ENCODE measurements around the gene CENPV. TPM values are rescaled to one million over a fixed set of nuclear protein-coding genes. Genes with fewer than 3 reads are reported as not detected.

Gene CENPV
- total RNA-seq, 1 donor from 2014 or later, result 91.3 TPM

DNA sequence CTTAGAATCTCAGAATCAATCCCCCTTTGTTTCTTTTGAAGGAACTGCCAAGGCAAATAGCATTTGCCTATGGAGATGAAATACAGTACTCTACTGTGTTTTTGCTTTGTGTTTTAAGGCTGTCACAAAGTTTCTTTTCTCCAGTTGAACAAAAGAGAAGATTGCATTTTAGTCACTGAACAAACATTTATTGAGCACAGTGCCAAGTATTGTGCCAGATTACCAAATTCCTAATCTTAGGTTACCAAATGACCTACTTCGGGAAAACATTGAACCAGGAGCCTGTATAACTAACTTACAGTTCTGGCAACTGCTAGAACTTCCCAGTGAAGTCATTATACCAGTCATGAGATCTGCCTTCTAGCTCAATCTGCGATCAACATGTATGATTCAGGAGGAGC is 24.7 kb upstream of the CENPV start:
- no peak for TF ChIP-seq CTCF (conservative IDR thresholded peaks at IDR 0.05; ENCODE audit: low read depth, low read length)
- DNase-seq (ENCODE audit: low read depth), result no peak
- H3K4me3 ChIP-seq (ENCODE audit: low read depth, low read length), result no peak overlapping the region

DNA sequence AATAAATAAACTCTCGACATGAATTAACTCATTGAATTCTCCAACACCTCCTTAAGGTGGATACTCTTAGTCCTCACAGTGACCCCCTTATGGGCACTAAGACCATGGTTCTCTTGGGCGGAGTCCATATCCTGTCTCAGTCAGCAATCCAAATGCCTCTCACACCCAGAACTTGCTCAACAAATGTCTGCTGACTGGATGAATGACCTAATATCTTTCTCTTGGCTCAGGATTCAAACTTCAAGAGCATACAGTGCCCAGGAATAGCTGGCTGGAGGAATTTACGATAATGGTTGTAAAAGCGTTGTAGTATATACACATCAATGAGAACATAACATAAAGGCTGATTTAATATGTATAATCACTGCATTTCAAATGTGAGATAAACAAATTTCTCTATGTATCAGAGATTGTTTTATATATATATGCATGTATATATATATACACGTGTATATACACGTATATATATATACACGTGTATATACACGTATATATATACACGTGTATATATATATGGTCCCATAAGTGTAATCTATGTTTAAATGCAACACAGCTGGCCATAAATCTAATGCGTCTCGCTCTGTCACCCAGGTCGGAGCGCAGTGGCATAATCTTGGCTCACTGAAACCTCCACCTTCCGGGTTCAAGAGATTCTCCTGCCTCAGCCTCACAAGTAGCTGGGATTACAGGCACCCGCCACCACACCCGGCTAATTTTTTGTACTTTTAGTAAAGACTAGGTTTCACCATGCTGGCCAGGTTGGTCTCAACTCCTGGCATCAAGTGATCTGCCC is 21.1 kb upstream of the CENPV start:
- H3K4me3 ChIP-seq (ENCODE audit: low read depth, low read length), result no peak overlapping the region
- no peak for TF ChIP-seq CTCF (conservative IDR thresholded peaks at IDR 0.05; ENCODE audit: low read depth, low read length)
- DNase-seq (ENCODE audit: low read depth), result no peak

GRCh38 chr17:16371742-16372141 is 18.5 kb upstream of the CENPV start:
- DNase-seq (ENCODE audit: low read depth), result no peak
- TF ChIP-seq CTCF (conservative IDR thresholded peaks at IDR 0.05; ENCODE audit: low read depth, low read length), result no peak
- no peak overlapping the region for H3K4me3 ChIP-seq (ENCODE audit: low read depth, low read length)

GRCh38 chr17:16364625-16365024 is 11.4 kb upstream of the CENPV start:
- no peak for TF ChIP-seq CTCF (conservative IDR thresholded peaks at IDR 0.05; ENCODE audit: low read depth, low read length)
- no peak overlapping the region for H3K4me3 ChIP-seq (ENCODE audit: low read depth, low read length)
- DNase-seq (ENCODE audit: low read depth), result no peak

DNA sequence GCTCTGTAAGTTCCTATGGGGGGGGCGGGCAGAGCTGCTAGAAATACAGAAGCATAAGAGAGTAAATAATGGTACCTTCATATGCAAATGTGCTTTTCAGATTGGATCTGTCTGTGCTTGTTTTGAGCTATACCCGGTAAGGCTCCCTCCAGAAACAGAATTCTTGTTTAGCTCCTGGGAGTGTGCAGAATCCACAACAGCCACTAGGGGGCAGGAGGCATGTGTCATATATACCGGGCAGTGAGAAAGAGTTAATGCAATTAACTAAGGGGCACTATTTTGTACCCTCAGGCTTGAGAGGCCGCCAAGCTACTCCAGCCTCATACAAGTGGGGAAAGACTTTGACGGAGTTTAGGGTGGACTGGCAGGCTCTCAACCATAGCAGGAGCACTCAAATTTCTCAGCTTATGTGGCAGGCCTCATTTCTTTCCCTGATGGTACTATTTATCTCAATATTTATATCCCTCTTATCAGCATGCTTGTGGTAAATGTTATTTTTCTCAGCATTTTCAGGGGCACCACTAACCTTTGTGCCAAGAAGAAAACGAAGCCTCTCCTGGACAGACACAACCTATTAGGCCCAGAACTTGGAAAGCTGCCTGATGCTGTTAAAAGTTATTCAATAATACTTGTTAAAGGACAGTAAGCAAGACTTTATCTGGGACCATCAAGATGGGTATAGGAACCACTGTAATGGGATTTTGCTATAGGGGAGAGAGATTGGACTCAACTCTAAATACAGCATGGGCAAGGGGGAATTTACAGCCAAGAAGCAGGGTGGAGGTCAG is 10.7 kb upstream of the CENPV start:
- peak; percentile 99 for TF ChIP-seq CTCF (conservative IDR thresholded peaks at IDR 0.05; ENCODE audit: low read depth, low read length)
- no peak for DNase-seq (ENCODE audit: low read depth)
- H3K4me3 ChIP-seq (ENCODE audit: low read depth, low read length), result no peak overlapping the region

GRCh38 chr17:16361874-16362273 is 8.6 kb upstream of the CENPV start:
- no peak for DNase-seq (ENCODE audit: low read depth)
- no peak overlapping the region for H3K4me3 ChIP-seq (ENCODE audit: low read depth, low read length)
- TF ChIP-seq CTCF (conservative IDR thresholded peaks at IDR 0.05; ENCODE audit: low read depth, low read length), result no peak

All from epithelial cell of proximal tubule (primary cell).